Adipocyte (in vitro differentiated cells): ENCODE data around the gene PEX14.
"Not testable (repeated sequence)": the region's sequence is repeated elsewhere in the genome, so short reads cannot be mapped to it uniquely, and the experiment has no call there.

Experiments used
- DNase-seq: peaks from one replicate; pipeline ENCODE4 v3.0.0-alpha.2; 2015; ENCODE audit warnings: low read depth
- H3K27me3 ChIP-seq: replicated peaks from 2 replicates; pipeline ENCODE4 v1.7.0; 2013; ENCODE audit warnings: mild to moderate bottlenecking, low read length, moderate library complexity; ENCODE audit not compliant: control insufficient read depth, insufficient read depth
- H3K36me3 ChIP-seq: 2 replicates; pipeline ENCODE4 v1.7.0; 2013; ENCODE audit warnings: low read length, mild to moderate bottlenecking, moderate library complexity; ENCODE audit not compliant: control insufficient read depth, insufficient read depth, severe bottlenecking
- H3K4me1 ChIP-seq: 2 replicates; pipeline ENCODE4 v1.7.0; 2013; ENCODE audit warnings: mild to moderate bottlenecking, low read length, moderate library complexity; ENCODE audit not compliant: control insufficient read depth, insufficient read depth
- H3K4me3 ChIP-seq: 2 replicates; pipeline ENCODE4 v1.7.0; 2013; ENCODE audit warnings: mild to moderate bottlenecking, low read length, moderate library complexity
- H3K9ac ChIP-seq: 2 replicates; pipeline ENCODE4 v1.7.0; 2013; ENCODE audit warnings: mild to moderate bottlenecking, low read length, moderate library complexity
- H3K9me3 ChIP-seq: 2 replicates; pipeline ENCODE4 v1.7.0; 2013; ENCODE audit warnings: mild to moderate bottlenecking, low read length, moderate library complexity; ENCODE audit not compliant: control insufficient read depth

PEX14 gene

GRCh38 chr1:10474613-10475507 lies at the start of gene PEX14:
Gene PEX14, plus strand, starts transcription at chr1:10474950. Its CDS starts 17 bp downstream, at chr1:10474967.
- DNase-seq: peak; percentile 95
- H3K4me1 ChIP-seq: peaks cover 29% of the 10 kb centered on the region
- no peaks in the 10 kb centered on the region for H3K27me3 ChIP-seq
- H3K9ac ChIP-seq: peak within 1 kb of the TSS; percentile 91
- peak within 1 kb of the TSS; percentile 98 for H3K4me3 ChIP-seq
- no peaks in the 10 kb centered on the region for H3K36me3 ChIP-seq
- H3K9me3 ChIP-seq: no peaks in the 10 kb centered on the region

GRCh38 chr1:10425826-10426534 lies 48.8 kb upstream of the PEX14 start:
- H3K36me3 ChIP-seq, H3K9ac ChIP-seq, DNase-seq, H3K9me3 ChIP-seq, H3K27me3 ChIP-seq, H3K4me3 ChIP-seq: not testable (repeated sequence)
- H3K4me1 ChIP-seq: peaks cover 17% of the 10 kb centered on the region

GRCh38 chr1:10426535-10426848 lies 48.3 kb upstream of the PEX14 start:
- DNase-seq, H3K9me3 ChIP-seq, H3K9ac ChIP-seq, H3K27me3 ChIP-seq, H3K36me3 ChIP-seq, H3K4me3 ChIP-seq: not testable (repeated sequence)
- peaks cover 22% of the 10 kb centered on the region for H3K4me1 ChIP-seq

GRCh38 chr1:10428984-10429383 lies 45.8 kb upstream of the PEX14 start:
- Histone ChIP-seq H3K27me3 (no peaks in the 10 kb centered on the region), H3K4me3 (no peak overlapping the region), H3K4me1 (peaks cover 17% of the 10 kb centered on the region), H3K9ac (no peak overlapping the region), H3K9me3 (no peaks in the 10 kb centered on the region), H3K36me3 (no peaks in the 10 kb centered on the region)
- DNase-seq: no peak

- Histone ChIP-seq H3K9ac (peak overlapping the region; percentile 96), H3K36me3 (no peaks in the 10 kb centered on the region), H3K27me3 (no peaks in the 10 kb centered on the region), H3K9me3 (no peaks in the 10 kb centered on the region), H3K4me1 (peaks cover 10% of the 10 kb centered on the region), H3K4me3 (peak overlapping the region; percentile 99)
- DNase-seq: no peak
These were observed 44.9 kb upstream of the PEX14 start for GRCh38 chr1:10429868-10430215.

- peak; percentile 96 for DNase-seq
- Histone ChIP-seq H3K36me3 (no peaks in the 10 kb centered on the region), H3K9me3 (no peaks in the 10 kb centered on the region), H3K9ac (peak within 1 kb of the TSS; percentile 96), H3K4me1 (peaks cover 10% of the 10 kb centered on the region), H3K4me3 (peak within 1 kb of the TSS; percentile 99), H3K27me3 (no peaks in the 10 kb centered on the region)
These were observed 44.3 kb upstream of the PEX14 start, which contains the start of gene CENPS for GRCh38 chr1:10430216-10431069. Gene CENPS, plus strand, starts transcription at chr1:10430433. Its CDS starts 85 bp downstream, at chr1:10430518.

GRCh38 chr1:10431070-10431730 lies 43.5 kb upstream of the PEX14 start:
- Histone ChIP-seq H3K4me1 (peaks cover 10% of the 10 kb centered on the region), H3K9me3 (no peaks in the 10 kb centered on the region), H3K9ac (peak overlapping the region; percentile 96), H3K36me3 (no peaks in the 10 kb centered on the region), H3K4me3 (peak overlapping the region; percentile 99), H3K27me3 (no peaks in the 10 kb centered on the region)
- DNase-seq: peak; percentile 60

GRCh38 chr1:10432910-10433700 lies 41.6 kb upstream of the PEX14 start:
- no peak for DNase-seq
- no peaks in the 10 kb centered on the region for H3K9me3 ChIP-seq
- H3K4me3 ChIP-seq: no peak overlapping the region
- no peak overlapping the region for H3K9ac ChIP-seq
- peaks cover 10% of the 10 kb centered on the region for H3K4me1 ChIP-seq
- no peaks in the 10 kb centered on the region for H3K36me3 ChIP-seq
- H3K27me3 ChIP-seq: no peaks in the 10 kb centered on the region

GRCh38 chr1:10433790-10434189 lies 41.0 kb upstream of the PEX14 start:
- Histone ChIP-seq H3K9ac (no peak overlapping the region), H3K4me1 (peaks cover 10% of the 10 kb centered on the region), H3K27me3 (no peaks in the 10 kb centered on the region), H3K9me3 (no peaks in the 10 kb centered on the region), H3K4me3 (no peak overlapping the region), H3K36me3 (no peaks in the 10 kb centered on the region)
- no peak for DNase-seq

- no peaks in the 10 kb centered on the region for H3K9me3 ChIP-seq
- no peak for DNase-seq
- no peak overlapping the region for H3K9ac ChIP-seq
- no peaks in the 10 kb centered on the region for H3K27me3 ChIP-seq
- peaks cover 10% of the 10 kb centered on the region for H3K4me1 ChIP-seq
- H3K36me3 ChIP-seq: no peaks in the 10 kb centered on the region
- no peak overlapping the region for H3K4me3 ChIP-seq
These were observed 40.2 kb upstream of the PEX14 start for GRCh38 chr1:10434590-10434989.
